DND-41 (cell line): ENCODE results near the gene PIP4K2A.

Experiments used
- EZH2 ChIP-seq: IDR thresholded peaks from 3 replicates; pipeline ENCODE4 v1.6.1; 2012; ENCODE audit warnings: borderline replicate concordance, low read depth, mild to moderate bottlenecking, moderate library complexity, low read length, inconsistent platforms; ENCODE audit not compliant: severe bottlenecking
- TF ChIP-seq, protein P1 (sequence below): IDR thresholded peaks from 2 replicates; pipeline ENCODE4 v1.5.1; 2012; ENCODE audit warnings: borderline replicate concordance, low read length, moderate library complexity, mild to moderate bottlenecking; ENCODE audit not compliant: poor library complexity, severe bottlenecking; ENCODE audit errors: extremely low read depth

GRCh38 chr10:22656036-22656435 is 58.3 kb downstream of the PIP4K2A start:
- TF ChIP-seq, protein P1, sequence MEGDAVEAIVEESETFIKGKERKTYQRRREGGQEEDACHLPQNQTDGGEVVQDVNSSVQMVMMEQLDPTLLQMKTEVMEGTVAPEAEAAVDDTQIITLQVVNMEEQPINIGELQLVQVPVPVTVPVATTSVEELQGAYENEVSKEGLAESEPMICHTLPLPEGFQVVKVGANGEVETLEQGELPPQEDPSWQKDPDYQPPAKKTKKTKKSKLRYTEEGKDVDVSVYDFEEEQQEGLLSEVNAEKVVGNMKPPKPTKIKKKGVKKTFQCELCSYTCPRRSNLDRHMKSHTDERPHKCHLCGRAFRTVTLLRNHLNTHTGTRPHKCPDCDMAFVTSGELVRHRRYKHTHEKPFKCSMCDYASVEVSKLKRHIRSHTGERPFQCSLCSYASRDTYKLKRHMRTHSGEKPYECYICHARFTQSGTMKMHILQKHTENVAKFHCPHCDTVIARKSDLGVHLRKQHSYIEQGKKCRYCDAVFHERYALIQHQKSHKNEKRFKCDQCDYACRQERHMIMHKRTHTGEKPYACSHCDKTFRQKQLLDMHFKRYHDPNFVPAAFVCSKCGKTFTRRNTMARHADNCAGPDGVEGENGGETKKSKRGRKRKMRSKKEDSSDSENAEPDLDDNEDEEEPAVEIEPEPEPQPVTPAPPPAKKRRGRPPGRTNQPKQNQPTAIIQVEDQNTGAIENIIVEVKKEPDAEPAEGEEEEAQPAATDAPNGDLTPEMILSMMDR, result no peak
- TF ChIP-seq EZH2, result no peak
